Stimulated activated effector memory CD8-positive, alpha-beta T cell treated with anti-CD3 and anti-CD28 coated beads, Interleukin-12 subunit alpha, Interleukin-12 subunit beta, amount 100 ng/mL, for 72 hours (primary cell): ENCODE measurements around the gene MAP1LC3A.
A peak's percentile ranks its signal among the peaks of the same experiment; 100 is the strongest.

Experiments
- ATAC-seq: fragments of 150-1000 bp; cut with Tn5 transposase; 2 replicates; pipeline ENCODE4 v1.10.0; 2021
- DNase-seq, 2 donors: peaks; one replicate each; pipeline ENCODE4 v3.0.0; 2021 to 2022; ENCODE audit warnings: low spot score in 2 of 2
- H3K27ac Mint-ChIP-seq: one replicate; pipeline ENCODE4 v1.8.0; 2022; ENCODE audit warnings: mild to moderate bottlenecking, mixed read lengths
- H3K36me3 Mint-ChIP-seq: one replicate; pipeline ENCODE4 v1.8.0; 2022; ENCODE audit warnings: mild to moderate bottlenecking, mixed read lengths
- H3K4me1 Mint-ChIP-seq: one replicate; pipeline ENCODE4 v1.8.0; 2022; ENCODE audit warnings: mixed read lengths
- H3K4me3 Mint-ChIP-seq: one replicate; pipeline ENCODE4 v1.8.0; 2022; ENCODE audit warnings: mild to moderate bottlenecking, mixed read lengths
- H3K9me3 Mint-ChIP-seq: one replicate; pipeline ENCODE4 v1.8.0; 2022; ENCODE audit warnings: mixed read lengths

The MAP1LC3A gene

DNA sequence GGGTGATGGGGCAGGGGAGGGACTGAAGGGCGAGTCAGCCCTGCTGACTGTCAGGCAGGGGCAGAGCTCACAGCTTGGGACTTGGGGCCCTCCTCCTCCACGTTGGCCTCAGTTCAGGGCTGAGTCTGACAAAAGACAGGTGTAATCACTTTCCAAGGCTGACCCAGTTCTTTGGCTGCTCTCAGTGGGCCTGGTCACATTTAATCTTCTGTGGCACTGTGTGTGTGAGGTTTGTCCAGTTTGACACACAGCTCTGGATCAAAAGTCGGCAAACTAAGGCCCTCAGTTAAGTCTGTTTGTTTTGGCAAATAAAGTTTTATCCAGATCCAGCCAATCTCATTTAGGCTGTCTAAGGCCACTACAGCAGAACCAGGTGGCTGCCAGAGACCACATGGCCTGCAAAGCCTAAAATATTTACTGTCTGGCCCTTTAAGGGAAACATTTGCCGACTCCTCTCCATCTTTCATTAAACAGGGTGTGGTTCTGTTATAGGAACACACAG, 5.1 kb upstream of the MAP1LC3A start:
- no peak overlapping the region for H3K4me3 Mint-ChIP-seq
- peaks cover 7% of the 10 kb centered on the region for H3K4me1 Mint-ChIP-seq
- H3K27ac Mint-ChIP-seq: no peak overlapping the region
- DNase-seq (no peak), ATAC-seq (peak; percentile 53)
- H3K9me3 Mint-ChIP-seq: no peaks in the 10 kb centered on the region
- H3K36me3 Mint-ChIP-seq: peaks cover 5% of the 10 kb centered on the region

DNA sequence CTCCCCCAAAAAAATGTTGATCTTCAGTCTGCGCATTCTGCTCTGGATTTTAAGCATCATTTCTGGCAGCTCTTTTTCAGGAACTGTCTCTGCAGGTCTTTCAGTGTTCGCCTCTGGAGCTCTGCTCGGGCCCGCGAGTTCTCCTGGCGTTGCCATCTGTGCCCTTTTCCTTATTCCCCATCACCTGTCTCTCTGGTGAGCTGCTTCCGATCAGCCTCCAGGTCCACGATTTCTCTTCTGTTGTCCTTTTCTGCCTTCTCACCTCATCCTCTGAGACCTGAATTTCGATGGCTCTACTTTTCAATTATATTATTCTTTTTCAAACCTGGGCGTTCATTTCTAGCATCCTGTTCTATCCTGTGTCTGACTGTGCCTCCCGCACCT, 590 bp upstream of the MAP1LC3A start:
- Mint-ChIP-seq H3K4me1 (peaks cover 12% of the 10 kb centered on the region), H3K36me3 (peaks cover 7% of the 10 kb centered on the region), H3K27ac (peak overlapping the region; percentile 95), H3K4me3 (peak overlapping the region; percentile 87), H3K9me3 (no peaks in the 10 kb centered on the region)
- DNase-seq (no peak), ATAC-seq (no peak)

DNA sequence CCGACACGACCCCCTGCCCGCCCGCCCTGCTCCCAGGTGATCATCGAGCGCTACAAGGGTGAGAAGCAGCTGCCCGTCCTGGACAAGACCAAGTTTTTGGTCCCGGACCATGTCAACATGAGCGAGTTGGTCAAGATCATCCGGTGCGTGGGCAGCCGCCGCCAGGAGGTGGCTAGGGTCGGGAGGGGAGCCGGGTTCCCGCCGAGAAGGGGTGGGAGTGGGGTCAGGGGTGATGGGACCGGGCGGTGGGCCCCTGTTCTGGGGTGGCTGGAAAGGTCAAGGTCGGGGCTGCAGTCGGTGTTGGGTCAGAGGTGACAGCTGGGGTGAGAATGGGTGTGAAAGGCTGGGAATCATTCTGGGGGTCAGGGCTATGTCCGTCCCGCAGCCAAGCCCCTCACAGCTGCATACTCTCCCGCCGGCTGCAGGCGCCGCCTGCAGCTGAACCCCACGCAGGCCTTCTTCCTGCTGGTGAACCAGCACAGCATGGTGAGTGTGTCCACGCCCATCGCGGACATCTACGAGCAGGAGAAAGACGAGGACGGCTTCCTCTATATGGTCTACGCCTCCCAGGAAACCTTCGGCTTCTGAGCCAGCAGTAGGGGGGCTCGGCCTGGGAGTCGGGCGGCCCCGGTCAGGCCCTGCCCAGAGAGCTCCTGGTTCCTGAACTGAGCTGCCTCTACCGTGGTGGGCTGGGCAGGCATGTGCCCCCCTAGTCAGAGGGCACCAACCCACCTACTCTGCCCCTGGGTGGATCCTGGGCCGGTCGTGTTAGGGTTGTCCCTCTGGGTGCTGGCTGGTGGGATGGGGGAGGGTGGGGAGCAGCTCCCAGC, 1.0 kb downstream of the MAP1LC3A start:
- Mint-ChIP-seq H3K27ac (peak overlapping the region; percentile 48), H3K36me3 (peaks cover 7% of the 10 kb centered on the region), H3K4me3 (peak overlapping the region; percentile 37), H3K4me1 (peaks cover 13% of the 10 kb centered on the region), H3K9me3 (no peaks in the 10 kb centered on the region)
- ATAC-seq (peak; percentile 4), DNase-seq (no peak)

DNA sequence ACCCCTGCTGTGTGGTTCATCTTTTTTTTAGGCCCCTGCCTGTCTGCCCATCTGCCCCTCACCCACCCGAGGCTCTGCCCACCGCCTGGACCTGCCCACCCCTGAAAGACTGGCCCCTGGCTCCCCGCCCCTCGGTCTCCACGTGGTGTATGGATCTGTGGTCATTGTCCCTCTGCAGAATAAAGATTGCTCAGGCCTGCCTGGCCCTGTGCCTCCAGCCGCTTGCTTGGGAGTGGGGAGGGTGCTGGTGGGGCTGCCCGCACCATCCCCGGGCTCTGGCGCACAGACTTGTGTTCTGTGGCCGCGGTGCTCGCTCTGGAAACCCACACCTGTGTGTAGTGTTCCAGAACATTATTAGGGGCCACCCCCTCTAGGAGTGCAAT, 1.6 kb downstream of the MAP1LC3A start:
- Mint-ChIP-seq H3K27ac (no peak overlapping the region), H3K4me3 (peak overlapping the region; percentile 37), H3K9me3 (no peaks in the 10 kb centered on the region), H3K4me1 (peaks cover 13% of the 10 kb centered on the region), H3K36me3 (peaks cover 7% of the 10 kb centered on the region)
- no peak for DNase-seq
- no peak for ATAC-seq

DNA sequence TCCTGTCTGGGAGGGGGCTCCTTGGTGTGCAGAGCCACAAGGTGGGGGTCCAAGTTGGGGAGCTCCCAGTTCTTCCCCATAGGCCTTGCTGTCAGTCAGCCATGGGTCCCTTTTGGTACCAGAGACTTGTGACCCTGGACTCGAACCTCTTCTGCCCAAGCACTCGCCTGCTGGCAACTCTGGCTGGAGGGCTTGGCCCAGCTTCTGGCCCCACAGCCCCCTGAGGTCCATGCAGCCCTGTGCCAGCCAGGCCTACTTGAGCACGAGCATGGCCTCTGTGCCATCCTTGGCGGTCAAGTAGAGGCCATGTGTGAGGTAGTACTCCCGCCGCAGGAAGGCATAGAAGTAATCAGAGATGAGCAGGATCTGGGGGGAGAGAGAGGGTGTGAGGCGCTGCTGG, 2.1 kb downstream of the MAP1LC3A start:
- no peaks in the 10 kb centered on the region for H3K9me3 Mint-ChIP-seq
- ATAC-seq: no peak
- H3K4me1 Mint-ChIP-seq: peaks cover 15% of the 10 kb centered on the region
- no peak for DNase-seq
- peak overlapping the region; percentile 37 for H3K4me3 Mint-ChIP-seq
- H3K27ac Mint-ChIP-seq: peak overlapping the region; percentile 46
- peaks cover 7% of the 10 kb centered on the region for H3K36me3 Mint-ChIP-seq

DNA sequence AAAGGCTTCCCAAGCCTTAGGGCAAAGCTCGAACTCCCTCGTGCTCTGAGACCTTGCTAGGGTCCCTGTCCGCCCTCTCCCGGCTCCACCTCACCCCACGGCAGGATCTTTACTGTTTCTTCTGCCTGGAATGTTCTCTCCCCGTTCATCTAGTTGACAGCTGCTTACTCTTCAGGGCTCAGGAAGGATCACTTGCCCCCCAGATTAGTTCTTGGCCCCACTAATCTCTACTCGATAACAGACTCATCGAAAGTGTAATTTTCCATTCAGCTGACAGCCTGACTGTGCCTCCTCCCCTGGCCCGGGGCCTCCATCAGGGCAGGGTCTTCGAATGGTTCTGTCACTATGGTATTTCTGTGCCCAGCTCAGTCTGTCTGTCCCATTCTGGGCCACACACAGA, 3.1 kb downstream of the MAP1LC3A start:
- Mint-ChIP-seq H3K9me3 (no peaks in the 10 kb centered on the region), H3K36me3 (peaks cover 7% of the 10 kb centered on the region), H3K4me3 (no peak overlapping the region), H3K4me1 (peaks cover 21% of the 10 kb centered on the region), H3K27ac (peak overlapping the region; percentile 46)
- ATAC-seq (no peak), DNase-seq (no peak)

DNA sequence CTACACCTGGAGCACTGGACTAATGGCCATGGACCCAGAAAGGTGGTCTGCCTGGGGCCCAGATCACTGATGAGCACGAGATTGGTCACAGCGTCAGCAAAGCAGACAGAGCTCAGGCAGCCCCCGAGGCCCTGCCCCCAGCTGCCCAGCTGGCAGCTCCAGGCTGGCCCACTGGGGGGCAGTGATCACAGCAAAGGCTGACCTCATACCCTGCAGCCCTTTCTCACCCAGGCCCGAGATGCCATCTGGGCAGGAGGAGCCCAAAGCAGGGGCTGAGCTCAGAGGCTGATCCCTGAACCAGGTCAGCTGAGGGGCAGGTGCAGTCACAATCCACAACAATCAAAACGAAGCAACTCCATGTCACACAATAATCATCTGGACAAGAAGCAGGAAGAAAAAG, 4.1 kb downstream of the MAP1LC3A start:
- H3K36me3 Mint-ChIP-seq: peaks cover 7% of the 10 kb centered on the region
- H3K27ac Mint-ChIP-seq: peak overlapping the region; percentile 46
- no peak overlapping the region for H3K4me3 Mint-ChIP-seq
- H3K4me1 Mint-ChIP-seq: peaks cover 21% of the 10 kb centered on the region
- DNase-seq (no peak), ATAC-seq (peak; percentile 14)
- H3K9me3 Mint-ChIP-seq: no peaks in the 10 kb centered on the region

DNA sequence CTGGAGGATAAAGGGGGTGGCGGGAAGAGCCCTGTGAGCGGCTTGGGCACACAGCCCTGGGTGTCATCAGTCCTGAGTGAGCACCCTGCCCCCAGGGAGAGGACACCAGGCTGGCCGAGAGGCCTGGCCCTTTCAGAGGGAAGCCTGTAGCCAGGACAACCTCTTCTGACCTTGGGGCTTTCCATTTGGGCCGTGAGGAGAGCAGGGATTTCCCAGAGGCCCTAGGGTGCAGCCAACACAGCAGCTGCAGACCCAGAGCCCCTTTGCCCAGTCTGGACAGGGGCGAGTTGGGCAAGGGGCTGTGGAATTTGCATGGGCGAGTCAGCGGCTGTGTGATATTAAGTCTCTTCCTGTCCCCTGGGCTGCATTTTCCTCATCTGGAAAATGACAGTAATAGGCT, 6.3 kb downstream of the MAP1LC3A start:
- Mint-ChIP-seq H3K4me3 (no peak overlapping the region), H3K27ac (peak overlapping the region; percentile 78)

DNA sequence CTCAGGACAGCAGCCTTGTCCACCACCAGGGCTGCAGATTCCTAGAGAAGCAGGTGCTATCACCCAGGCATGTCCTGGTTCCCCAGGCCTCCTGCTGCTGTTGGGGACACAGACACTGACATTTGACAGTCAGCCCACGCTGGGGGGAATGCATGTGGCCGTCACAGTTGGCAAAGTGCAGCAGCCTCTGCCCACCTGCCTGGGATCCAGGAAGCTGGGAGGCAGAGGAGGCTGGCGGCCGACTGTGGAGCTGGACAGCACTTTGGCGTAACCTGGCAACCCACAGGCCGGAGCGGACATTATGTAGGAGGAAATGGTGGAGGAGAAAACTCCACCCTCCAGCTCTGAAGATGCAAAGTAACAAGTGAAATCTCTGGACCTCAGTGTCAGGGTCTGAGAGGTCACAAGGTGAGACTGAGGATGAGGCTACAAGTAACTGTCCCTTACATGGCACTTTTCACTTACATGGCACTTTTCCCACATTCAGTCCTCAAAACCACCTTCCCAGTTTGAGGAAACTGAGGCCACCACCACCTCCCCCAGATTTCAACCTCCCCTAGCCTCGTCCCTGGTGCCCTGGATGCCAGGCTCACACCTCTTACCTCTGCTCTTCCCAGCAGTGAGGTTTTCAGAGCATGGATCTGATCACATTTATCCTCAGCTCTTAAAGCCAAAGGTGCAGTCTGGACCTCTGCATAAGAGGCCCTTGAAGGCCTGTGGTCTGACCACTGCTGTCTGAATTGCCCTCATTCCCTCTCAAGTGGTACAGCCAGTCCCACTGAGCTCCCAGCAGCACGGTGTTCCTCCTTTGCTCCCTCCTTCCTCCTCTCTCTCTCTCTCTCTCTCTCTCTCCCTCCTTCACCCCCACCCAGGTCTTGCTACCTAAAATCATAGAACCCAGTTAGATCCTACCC, 8.7 kb downstream of the MAP1LC3A start:
- DNase-seq: no peak
- Mint-ChIP-seq H3K27ac (peak overlapping the region; percentile 70), H3K9me3 (no peaks in the 10 kb centered on the region), H3K4me3 (no peak overlapping the region), H3K36me3 (peaks cover 16% of the 10 kb centered on the region), H3K4me1 (peaks cover 20% of the 10 kb centered on the region)
- no peak for ATAC-seq

More for the DNA sequence above, 6.3 kb downstream of the MAP1LC3A start:
- peaks cover 14% of the 10 kb centered on the region for H3K4me1 Mint-ChIP-seq
- ATAC-seq: no peak
- DNase-seq: no peak
- H3K9me3 Mint-ChIP-seq: no peaks in the 10 kb centered on the region
- no peaks in the 10 kb centered on the region for H3K36me3 Mint-ChIP-seq

DNA sequence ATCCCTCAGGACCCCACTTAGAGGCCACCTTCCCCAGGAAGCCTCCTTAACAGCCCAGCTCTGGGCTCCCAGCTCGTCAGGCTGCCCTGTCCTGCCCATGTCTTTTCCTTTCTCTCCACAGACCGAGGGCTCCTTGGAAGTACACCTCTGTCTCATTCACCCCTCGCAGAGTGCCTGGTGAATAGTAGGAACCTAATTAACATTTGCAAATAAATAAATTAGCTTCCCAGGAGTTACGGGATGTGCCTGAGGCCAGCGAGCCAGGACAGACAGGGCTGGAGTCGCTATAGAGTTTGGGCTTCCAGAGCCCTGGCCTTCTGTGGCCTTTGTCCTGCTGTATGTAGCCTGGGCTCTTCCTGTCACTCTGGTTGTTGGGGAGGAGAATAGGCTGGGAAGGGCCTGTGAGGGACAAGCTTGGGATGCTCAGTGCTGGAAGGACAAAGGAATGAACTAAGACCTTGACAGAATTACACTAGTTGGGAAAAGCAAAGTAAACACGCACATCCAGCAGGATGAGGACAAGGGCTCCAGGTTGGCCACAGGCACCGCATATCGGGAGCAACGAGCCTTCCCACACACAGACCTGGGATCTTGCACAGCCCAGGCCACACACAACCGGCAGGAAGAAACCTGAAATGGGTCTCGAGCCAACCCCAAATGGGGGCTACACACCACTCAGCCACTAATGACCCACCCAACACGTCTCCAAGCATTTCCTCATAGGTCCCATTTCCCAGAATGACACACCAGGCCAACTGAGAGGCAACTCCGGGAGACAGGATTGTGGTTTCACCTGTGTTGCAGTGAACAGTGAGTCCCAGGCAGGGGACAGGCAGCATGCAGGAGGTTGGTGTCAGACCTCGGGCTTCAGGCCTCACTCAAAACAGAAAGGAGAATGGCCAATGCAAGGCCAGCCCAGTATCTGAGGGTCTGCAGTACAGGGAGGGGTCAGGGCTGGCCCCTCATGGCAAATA, 9.7 kb downstream of the MAP1LC3A start:
- Mint-ChIP-seq H3K4me3 (no peak overlapping the region), H3K27ac (peak overlapping the region; percentile 70), H3K4me1 (peaks cover 15% of the 10 kb centered on the region), H3K36me3 (peaks cover 19% of the 10 kb centered on the region), H3K9me3 (no peaks in the 10 kb centered on the region)
- no peak for DNase-seq
- no peak for ATAC-seq

DNA sequence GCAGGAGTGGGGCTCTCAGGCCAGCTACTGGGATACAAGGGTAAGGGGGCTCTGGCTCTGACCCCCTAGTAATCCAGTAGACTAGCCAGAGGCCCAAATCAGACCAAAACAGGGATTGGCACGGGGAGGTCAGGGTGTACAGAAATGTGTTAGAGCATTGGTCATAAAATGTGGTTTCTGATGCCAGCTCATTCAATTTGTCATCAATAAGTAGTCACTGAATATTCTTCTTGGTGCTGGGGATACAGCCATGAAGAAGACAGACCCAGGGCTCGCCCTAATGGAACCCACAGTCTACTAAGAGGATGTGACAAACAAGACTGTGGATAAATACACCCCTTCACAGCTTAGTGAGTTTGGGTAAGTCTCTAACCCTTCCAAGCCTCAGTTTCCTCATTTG, 11.1 kb downstream of the MAP1LC3A start:
- Mint-ChIP-seq H3K36me3 (peaks cover 29% of the 10 kb centered on the region), H3K4me3 (no peak overlapping the region), H3K4me1 (peaks cover 15% of the 10 kb centered on the region), H3K27ac (no peak overlapping the region), H3K9me3 (no peaks in the 10 kb centered on the region)
- ATAC-seq (no peak), DNase-seq (no peak)

DNA sequence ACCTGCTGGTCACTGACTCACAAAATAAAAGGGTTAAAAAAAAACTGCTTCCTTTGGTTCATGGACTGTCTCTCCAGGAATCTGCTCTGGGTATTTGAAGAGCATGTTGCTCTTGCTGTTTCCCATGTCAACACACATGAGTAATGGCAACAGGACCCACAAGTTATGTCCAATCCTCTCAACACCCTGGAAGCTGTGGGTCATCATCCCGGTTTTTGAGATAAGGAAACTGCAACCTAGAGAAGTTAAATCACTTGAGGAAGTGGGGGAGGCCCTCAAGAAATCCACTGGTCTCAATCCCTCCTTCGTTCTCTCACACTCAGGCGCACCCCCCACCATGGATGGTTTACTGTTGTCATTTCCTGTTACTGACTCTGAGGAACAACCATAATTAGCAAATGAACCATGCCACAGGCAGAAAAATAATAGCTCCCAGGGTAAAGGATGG, 12.4 kb downstream of the MAP1LC3A start:
- DNase-seq (no peak), ATAC-seq (no peak)
- Mint-ChIP-seq H3K9me3 (no peaks in the 10 kb centered on the region), H3K4me1 (peaks cover 10% of the 10 kb centered on the region), H3K4me3 (no peak overlapping the region), H3K27ac (peak overlapping the region; percentile 84), H3K36me3 (peaks cover 29% of the 10 kb centered on the region)

DNA sequence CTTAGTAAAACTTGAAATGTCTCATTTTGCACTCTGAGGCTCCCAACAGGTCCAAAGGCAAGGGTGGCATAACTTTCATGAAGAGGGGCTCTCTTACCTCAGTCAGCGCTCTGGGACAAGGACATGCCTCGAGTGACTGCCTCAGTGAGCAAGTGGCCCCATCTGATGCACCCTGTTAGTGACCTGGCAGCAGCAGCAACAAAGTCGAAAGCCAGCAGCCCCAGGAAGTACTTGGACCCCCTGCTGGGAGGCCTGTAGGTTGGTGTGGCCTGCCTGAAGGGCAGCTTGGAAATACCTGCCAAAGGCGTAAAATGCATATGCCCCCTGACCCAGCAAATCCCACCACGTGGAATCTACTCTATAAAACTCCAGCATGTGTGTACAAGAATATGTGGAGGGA, 13.2 kb downstream of the MAP1LC3A start:
- Mint-ChIP-seq H3K36me3 (peaks cover 29% of the 10 kb centered on the region), H3K4me3 (no peak overlapping the region), H3K9me3 (no peaks in the 10 kb centered on the region), H3K27ac (peak overlapping the region; percentile 84), H3K4me1 (peaks cover 7% of the 10 kb centered on the region)
- ATAC-seq (no peak), DNase-seq (no peak)

DNA sequence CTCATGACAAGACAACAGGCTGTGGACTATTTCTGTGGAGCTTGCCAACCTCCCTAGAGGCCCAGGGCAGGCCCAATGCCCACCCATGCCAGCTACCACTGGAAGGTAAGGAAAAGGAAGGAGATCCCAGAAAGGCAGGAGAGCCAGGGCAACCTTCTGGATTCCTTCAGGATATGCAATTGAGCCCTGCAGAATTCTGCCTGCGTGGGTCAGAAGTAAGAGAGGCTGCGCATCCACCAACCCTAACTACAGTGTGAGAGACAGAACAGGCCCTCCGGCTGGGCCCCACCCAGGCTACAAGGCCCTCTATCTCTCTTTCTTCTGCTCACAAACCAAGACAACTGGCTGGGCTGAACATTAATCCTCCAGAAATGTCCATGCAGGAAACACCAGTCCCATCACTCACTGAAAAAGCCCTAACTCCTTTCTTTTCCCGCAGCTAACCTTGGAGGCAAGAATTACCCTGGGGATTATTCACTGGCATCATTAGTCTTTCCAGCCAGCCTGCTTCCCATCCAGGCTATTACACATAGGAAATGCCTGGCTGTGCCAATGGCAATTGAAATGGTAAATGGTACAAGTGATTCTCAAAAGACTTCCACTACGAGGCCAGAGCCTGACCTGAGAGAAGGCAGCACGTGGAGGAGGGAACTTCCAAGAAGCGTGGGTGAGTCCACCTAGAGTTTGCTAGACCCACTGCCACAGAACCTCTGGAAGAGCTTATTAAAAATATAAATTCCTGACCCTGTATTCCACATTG, 15.2 kb downstream of the MAP1LC3A start:
- H3K4me1 Mint-ChIP-seq: peaks cover 7% of the 10 kb centered on the region
- DNase-seq (no peak), ATAC-seq (no peak)
- peak overlapping the region; percentile 61 for H3K27ac Mint-ChIP-seq
- H3K4me3 Mint-ChIP-seq: no peak overlapping the region
- H3K36me3 Mint-ChIP-seq: peaks cover 29% of the 10 kb centered on the region
- no peaks in the 10 kb centered on the region for H3K9me3 Mint-ChIP-seq
